ENCODE measurements around the gene PLPP7.

DNA sequence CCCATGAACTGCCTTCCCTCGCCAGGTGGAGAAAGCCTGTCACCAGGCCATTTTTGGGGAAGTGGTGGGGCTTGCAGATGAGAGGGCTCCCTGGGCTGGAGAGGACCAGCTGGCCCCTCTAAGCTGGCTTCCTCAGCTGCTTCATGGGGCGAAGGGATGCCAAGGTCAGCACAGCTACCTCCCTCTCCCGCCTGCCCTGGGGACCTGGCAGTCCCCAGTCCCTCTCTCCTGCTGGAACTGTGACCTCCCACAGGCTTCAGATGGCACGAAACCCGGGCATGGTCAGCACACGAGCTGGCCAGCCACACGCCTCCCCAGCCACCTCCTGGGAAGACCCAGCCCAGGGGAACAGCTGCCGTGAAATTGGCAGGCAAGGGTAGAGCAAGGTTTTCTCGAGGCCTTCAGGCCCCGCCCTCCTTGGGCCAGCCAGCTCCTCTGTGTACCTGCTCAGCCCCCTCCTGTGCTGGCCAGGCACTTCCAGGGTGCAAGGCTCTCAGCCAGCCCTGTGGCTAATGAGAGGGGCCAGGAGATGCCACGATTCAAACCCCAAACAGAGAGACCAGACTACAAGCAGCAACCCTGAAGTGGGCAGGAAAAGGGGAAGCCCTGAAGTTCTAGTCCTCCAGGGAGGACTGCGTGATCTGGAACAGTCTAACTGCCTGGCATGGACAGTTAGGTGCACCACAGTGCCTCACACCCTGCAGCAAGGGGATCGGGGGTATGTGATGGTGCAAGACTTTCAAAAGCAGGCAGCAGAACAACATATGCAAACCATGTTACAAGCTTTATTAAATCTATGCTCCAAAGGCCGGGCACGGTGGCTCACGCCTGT, 12.9 kb downstream of the PLPP7 start:
- TF ChIP-seq RFX5 (IDR thresholded peaks at IDR 0.05), result no peak
- TF ChIP-seq POLR2A (IDR thresholded peaks at IDR 0.05; ENCODE audit: low read length), result no peak
- no peak for TF ChIP-seq ZFP36 (IDR thresholded peaks at IDR 0.05; ENCODE audit: borderline replicate concordance, partially characterized antibody)
- TF ChIP-seq, protein P1, sequence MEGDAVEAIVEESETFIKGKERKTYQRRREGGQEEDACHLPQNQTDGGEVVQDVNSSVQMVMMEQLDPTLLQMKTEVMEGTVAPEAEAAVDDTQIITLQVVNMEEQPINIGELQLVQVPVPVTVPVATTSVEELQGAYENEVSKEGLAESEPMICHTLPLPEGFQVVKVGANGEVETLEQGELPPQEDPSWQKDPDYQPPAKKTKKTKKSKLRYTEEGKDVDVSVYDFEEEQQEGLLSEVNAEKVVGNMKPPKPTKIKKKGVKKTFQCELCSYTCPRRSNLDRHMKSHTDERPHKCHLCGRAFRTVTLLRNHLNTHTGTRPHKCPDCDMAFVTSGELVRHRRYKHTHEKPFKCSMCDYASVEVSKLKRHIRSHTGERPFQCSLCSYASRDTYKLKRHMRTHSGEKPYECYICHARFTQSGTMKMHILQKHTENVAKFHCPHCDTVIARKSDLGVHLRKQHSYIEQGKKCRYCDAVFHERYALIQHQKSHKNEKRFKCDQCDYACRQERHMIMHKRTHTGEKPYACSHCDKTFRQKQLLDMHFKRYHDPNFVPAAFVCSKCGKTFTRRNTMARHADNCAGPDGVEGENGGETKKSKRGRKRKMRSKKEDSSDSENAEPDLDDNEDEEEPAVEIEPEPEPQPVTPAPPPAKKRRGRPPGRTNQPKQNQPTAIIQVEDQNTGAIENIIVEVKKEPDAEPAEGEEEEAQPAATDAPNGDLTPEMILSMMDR (IDR thresholded peaks at IDR 0.05), result no peak
- TF ChIP-seq RAD21 (conservative IDR thresholded peaks at IDR 0.05 in 1 of 2, IDR thresholded peaks at IDR 0.05 in 1 of 2), result no peak
- no peak for TF ChIP-seq CBX2 (IDR thresholded peaks at IDR 0.05; ENCODE audit: borderline replicate concordance, low read depth)
- TF ChIP-seq RNF2 (IDR thresholded peaks at IDR 0.05; ENCODE audit: borderline replicate concordance, low read depth), result no peak
- TF ChIP-seq ZC3H11A (IDR thresholded peaks at IDR 0.05), result no peak
- TF ChIP-seq FOSL2 (IDR thresholded peaks at IDR 0.05), result no peak
- TF ChIP-seq FOSL2 (CRISPR knock-in tag; IDR thresholded peaks at IDR 0.05), result no peak
- TF ChIP-seq, protein P2, sequence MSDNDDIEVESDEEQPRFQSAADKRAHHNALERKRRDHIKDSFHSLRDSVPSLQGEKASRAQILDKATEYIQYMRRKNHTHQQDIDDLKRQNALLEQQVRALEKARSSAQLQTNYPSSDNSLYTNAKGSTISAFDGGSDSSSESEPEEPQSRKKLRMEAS (IDR thresholded peaks at IDR 0.05), result no peak
- no peak for TF ChIP-seq MAFK (IDR thresholded peaks at IDR 0.05; ENCODE audit: partially characterized antibody)
- TF ChIP-seq KDM1A (IDR thresholded peaks at IDR 0.05; ENCODE audit: low read depth), result no peak
- no peak for TF ChIP-seq CEBPB (IDR thresholded peaks at IDR 0.05)

Data from A549 (cell line).